MM.1S (cell line): ENCODE results near the gene CABLES1.
A peak's percentile ranks its signal among the peaks of the same experiment; 100 is the strongest.

Experiments
- DNase-seq: peaks from one replicate; pipeline ENCODE4 v3.0.0-alpha.2; 2015
- H2AFZ ChIP-seq: fragments of 300-600 bp; sonication (generic); 2 replicates; pipeline ENCODE4 v1.6.0; 2016; ENCODE audit warnings: antibody characterized with exemption, low read length
- H3F3A ChIP-seq: fragments of 300-600 bp; sonication (generic); 2 replicates; pipeline ENCODE4 v1.6.1; 2016; ENCODE audit warnings: mild to moderate bottlenecking, antibody characterized with exemption, low read length, moderate library complexity, mixed read lengths; ENCODE audit not compliant: insufficient read depth
- H3K27ac ChIP-seq: fragments of 300-600 bp; sonication (generic); 2 replicates; pipeline ENCODE4 v1.5.1; 2016; ENCODE audit warnings: mild to moderate bottlenecking, low read length
- H3K27me3 ChIP-seq: fragments of 300-600 bp; sonication (generic); replicated peaks from 2 replicates; pipeline ENCODE4 v1.6.0; 2016; ENCODE audit warnings: low read length; ENCODE audit not compliant: insufficient read depth
- H3K36me3 ChIP-seq: fragments of 300-600 bp; sonication (generic); replicated peaks from 2 replicates; pipeline ENCODE4 v1.6.1; 2016; ENCODE audit warnings: mild to moderate bottlenecking, low read length, mixed read lengths; ENCODE audit not compliant: insufficient read depth
- H3K4me1 ChIP-seq: fragments of 300-600 bp; sonication (generic); 2 replicates; pipeline ENCODE4 v1.6.1; 2016; ENCODE audit warnings: low read length, mixed read lengths
- H3K4me2 ChIP-seq: fragments of 300-600 bp; sonication (generic); 2 replicates; pipeline ENCODE4 v1.6.0; 2016; ENCODE audit warnings: low read depth, low read length
- H3K4me3 ChIP-seq: fragments of 300-600 bp; sonication (generic); 2 replicates; pipeline ENCODE4 v1.5.1; 2016; ENCODE audit warnings: low read length, mixed read lengths
- H3K79me2 ChIP-seq: fragments of 300-600 bp; sonication (generic); 2 replicates; pipeline ENCODE4 v1.6.1; 2016; ENCODE audit warnings: mixed run types, low read length, mixed read lengths
- H3K9ac ChIP-seq: fragments of 300-600 bp; sonication (generic); 2 replicates; pipeline ENCODE4 v1.6.1; 2016; ENCODE audit warnings: low read length, mixed read lengths
- H3K9me2 ChIP-seq: fragments of 300-600 bp; sonication (generic); replicated peaks from 2 replicates; pipeline ENCODE4 v1.6.1; 2016; ENCODE audit warnings: mild to moderate bottlenecking, low read length, mixed read lengths; ENCODE audit not compliant: insufficient read depth
- H3K9me3 ChIP-seq: fragments of 300-600 bp; sonication (generic); replicated peaks from 2 replicates; pipeline ENCODE4 v1.6.1; 2016; ENCODE audit warnings: mild to moderate bottlenecking, low read length, mixed read lengths; ENCODE audit not compliant: insufficient read depth
- H4K20me1 ChIP-seq: fragments of 300-600 bp; sonication (generic); 2 replicates; pipeline ENCODE4 v1.6.1; 2016; ENCODE audit warnings: mild to moderate bottlenecking, low read length, moderate library complexity, mixed read lengths; ENCODE audit not compliant: insufficient read depth
- EZH2 ChIP-seq: fragments of 300-600 bp; sonication (generic); optimal IDR thresholded peaks from 2 replicates; pipeline ENCODE3; 2017; ENCODE audit warnings: low read depth, mild to moderate bottlenecking, antibody characterized with exemption, low read length, mixed read lengths
- EZH2phosphoT487 ChIP-seq: fragments of 300-600 bp; sonication (generic); IDR thresholded peaks from 2 replicates; pipeline ENCODE4 v1.6.1; 2018; ENCODE audit warnings: antibody characterized with exemption, low read length
- TF ChIP-seq, protein P1 (sequence below): fragments of 300-600 bp; sonication (generic); IDR thresholded peaks from 2 replicates; pipeline ENCODE4 v1.5.1; 2016; ENCODE audit warnings: antibody characterized with exemption, low read length, mixed read lengths

CABLES1 gene

DNA sequence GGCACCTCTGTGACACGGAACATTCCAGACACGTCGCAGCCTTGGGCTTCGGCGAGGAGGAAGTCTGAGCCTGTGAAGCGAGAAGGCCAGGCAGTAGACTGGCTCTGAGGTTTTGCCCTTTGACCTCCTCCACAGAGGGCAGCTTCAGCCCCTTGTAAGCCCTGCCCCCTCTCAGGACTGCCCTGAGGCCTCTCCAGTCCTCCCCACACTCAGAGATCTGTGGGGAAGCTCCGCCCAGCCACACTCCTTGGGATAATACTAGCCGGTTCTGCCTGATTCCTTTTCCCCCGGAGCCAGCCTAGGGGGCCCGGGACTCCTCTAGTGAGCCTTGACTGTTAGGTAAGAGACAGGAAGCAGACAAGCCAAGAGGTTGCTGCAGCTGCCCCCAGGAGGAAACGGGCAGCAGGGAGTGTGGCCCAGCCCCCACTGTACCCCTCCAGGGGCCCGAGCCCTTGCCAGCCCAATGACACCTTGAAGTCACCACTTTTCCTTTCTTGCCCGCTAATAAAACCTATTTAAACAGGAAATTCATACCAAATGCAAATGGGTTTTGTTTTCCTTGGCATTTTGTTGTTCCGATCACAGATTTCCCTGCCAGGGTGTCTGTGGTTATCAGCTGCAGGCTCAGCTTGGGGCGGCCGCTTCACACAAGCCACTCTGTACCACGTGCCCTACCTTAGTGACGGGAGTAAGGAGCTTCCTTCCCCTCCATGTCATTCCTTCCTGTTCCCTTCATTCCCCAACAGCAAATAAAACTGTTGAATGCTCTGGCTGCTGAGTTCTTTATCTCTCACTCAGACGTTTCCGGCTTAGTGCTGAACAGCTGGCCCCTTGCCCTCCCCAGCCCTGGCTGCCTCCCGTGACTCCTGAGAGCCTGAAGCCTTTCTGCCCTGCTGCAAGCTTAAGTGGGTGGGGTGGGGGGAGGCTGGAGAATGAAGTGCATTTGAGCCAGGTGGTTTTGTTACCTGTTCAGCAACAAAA lies 124.7 kb downstream of the CABLES1 start:
- Histone ChIP-seq H2AFZ (no peak overlapping the region), H3K4me1 (peaks cover 26% of the 10 kb centered on the region), H3K4me2 (peak overlapping the region; percentile 42; the same call in 1 of the 2 replicates), H4K20me1 (no peaks in the 10 kb centered on the region), H3K36me3 (peaks cover 12% of the 10 kb centered on the region), H3F3A (peaks cover 37% of the 10 kb centered on the region), H3K27me3 (no peaks in the 10 kb centered on the region), H3K4me3 (no peak overlapping the region; the same call in 1 of the 2 replicates), H3K9me2 (no peaks in the 10 kb centered on the region), H3K79me2 (no peaks in the 10 kb centered on the region), H3K9ac (peak overlapping the region; percentile 13; the same call in 1 of the 2 replicates), H3K9me3 (no peaks in the 10 kb centered on the region), H3K27ac (peak overlapping the region; percentile 48; the same call in 1 of the 2 replicates)
- DNase-seq, result no peak
- TF ChIP-seq EZH2, result no peak

DNA sequence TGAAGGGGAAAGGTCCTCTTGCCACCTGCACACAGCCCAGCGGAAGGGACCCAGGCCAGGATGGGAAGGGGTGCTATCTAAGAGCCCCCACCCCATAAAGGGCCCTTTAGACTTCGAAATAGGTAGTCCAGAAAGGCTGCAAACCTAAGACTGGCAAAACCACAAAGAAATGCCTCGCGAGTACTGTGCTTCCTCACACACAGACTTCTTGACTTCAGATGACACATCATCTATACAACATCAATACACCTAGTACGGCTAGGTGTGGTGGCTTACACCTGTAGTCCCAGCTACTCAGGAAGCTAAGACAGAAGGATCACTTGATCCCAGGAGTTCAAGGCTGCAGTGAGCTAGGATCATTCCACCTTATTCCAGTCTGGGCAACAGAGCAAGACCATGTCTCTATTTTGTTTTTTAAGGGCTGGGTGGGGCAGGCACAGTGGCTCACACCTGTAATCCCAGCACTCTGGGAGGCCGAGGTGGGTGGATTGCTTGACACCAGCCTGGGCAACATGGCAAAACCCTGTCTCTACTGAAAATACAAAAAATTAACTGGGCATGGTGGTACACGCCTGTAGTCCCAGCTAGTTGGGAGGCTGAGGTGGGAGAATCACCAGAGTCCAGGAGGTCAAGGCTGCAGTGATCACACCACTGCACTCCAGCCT lies 125.8 kb downstream of the CABLES1 start:
- peaks cover 35% of the 10 kb centered on the region for H3F3A ChIP-seq
- no peaks in the 10 kb centered on the region for H3K79me2 ChIP-seq
- H3K9me2 ChIP-seq, result no peaks in the 10 kb centered on the region
- peaks cover 26% of the 10 kb centered on the region for H3K4me1 ChIP-seq
- H2AFZ ChIP-seq, result no peak overlapping the region
- H3K9ac ChIP-seq, result no peak overlapping the region
- H3K9me3 ChIP-seq, result no peaks in the 10 kb centered on the region
- no peaks in the 10 kb centered on the region for H4K20me1 ChIP-seq
- TF ChIP-seq EZH2, result no peak
- TF ChIP-seq, protein P1, sequence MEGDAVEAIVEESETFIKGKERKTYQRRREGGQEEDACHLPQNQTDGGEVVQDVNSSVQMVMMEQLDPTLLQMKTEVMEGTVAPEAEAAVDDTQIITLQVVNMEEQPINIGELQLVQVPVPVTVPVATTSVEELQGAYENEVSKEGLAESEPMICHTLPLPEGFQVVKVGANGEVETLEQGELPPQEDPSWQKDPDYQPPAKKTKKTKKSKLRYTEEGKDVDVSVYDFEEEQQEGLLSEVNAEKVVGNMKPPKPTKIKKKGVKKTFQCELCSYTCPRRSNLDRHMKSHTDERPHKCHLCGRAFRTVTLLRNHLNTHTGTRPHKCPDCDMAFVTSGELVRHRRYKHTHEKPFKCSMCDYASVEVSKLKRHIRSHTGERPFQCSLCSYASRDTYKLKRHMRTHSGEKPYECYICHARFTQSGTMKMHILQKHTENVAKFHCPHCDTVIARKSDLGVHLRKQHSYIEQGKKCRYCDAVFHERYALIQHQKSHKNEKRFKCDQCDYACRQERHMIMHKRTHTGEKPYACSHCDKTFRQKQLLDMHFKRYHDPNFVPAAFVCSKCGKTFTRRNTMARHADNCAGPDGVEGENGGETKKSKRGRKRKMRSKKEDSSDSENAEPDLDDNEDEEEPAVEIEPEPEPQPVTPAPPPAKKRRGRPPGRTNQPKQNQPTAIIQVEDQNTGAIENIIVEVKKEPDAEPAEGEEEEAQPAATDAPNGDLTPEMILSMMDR, result no peak
- TF ChIP-seq EZH2phosphoT487, result no peak
- no peak overlapping the region for H3K4me3 ChIP-seq
- no peak overlapping the region for H3K4me2 ChIP-seq
- peaks cover 12% of the 10 kb centered on the region for H3K36me3 ChIP-seq
- DNase-seq, result no peak
- no peaks in the 10 kb centered on the region for H3K27me3 ChIP-seq
- peak overlapping the region; percentile 48; the same call in 1 of the 2 replicates for H3K27ac ChIP-seq

DNA sequence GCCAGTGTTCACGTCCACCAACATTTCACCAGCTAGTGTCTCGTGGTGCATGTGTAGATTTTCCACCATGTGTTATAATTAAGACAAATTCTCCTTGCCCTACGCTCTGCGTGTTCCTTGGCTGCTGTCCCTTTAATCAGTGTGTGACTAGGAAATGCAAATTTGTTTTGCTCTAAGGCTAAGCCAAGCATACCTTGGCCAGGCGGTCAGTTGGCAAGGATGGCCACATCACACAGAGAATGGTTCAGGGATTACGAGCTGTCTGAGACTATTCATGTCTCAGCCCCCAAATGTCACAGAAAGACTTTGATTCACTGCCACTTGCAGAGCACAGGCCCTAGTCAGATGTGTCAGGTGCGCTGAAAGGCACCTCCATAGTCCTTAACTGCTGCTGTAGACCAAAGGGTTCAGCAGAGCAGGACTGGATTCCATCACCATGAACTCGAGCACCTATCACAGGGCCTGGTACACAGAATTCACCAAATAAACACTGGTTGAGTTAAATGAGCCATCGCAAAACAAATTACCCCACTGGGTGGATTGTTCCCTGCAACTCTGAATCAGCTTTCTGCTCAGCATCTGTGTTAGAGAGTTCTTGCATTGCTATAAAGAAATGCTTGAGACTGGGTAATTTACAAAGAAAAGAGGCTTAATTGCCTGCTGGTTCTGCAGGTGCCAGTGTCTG lies 128.4 kb downstream of the CABLES1 start:
- Histone ChIP-seq H3K4me3 (no peak overlapping the region), H3K9me2 (no peaks in the 10 kb centered on the region), H3K9me3 (no peaks in the 10 kb centered on the region), H3K79me2 (no peaks in the 10 kb centered on the region), H4K20me1 (no peaks in the 10 kb centered on the region), H3K36me3 (no peaks in the 10 kb centered on the region; the same call in 1 of the 2 replicates), H3K4me1 (peaks cover 26% of the 10 kb centered on the region), H3K4me2 (no peak overlapping the region), H3F3A (peaks cover 31% of the 10 kb centered on the region), H3K27ac (no peak overlapping the region), H3K9ac (no peak overlapping the region), H3K27me3 (no peaks in the 10 kb centered on the region), H2AFZ (no peak overlapping the region)
- no peak for DNase-seq
- TF ChIP-seq EZH2phosphoT487 (no peak), EZH2 (no peak)
- TF ChIP-seq, protein P1, result no peak
